GM23248 (cell line): Measurements from ENCODE around the gene PDLIM7.

Experiments used
- EZH2 ChIP-seq: fragments of 200-600 bp; sonication (generic); IDR thresholded peaks from 2 replicates; pipeline ENCODE4 v1.6.1; 2018; ENCODE audit warnings: antibody characterized with exemption, mild to moderate bottlenecking; ENCODE audit not compliant: insufficient read depth, poor library complexity, severe bottlenecking
- EZH2phosphoT487 ChIP-seq: fragments of 200-600 bp; sonication (generic); IDR thresholded peaks from 2 replicates; pipeline ENCODE4 v1.6.1; 2018; ENCODE audit warnings: antibody characterized with exemption, moderate library complexity, mild to moderate bottlenecking, low read depth; ENCODE audit not compliant: insufficient read depth

DNA sequence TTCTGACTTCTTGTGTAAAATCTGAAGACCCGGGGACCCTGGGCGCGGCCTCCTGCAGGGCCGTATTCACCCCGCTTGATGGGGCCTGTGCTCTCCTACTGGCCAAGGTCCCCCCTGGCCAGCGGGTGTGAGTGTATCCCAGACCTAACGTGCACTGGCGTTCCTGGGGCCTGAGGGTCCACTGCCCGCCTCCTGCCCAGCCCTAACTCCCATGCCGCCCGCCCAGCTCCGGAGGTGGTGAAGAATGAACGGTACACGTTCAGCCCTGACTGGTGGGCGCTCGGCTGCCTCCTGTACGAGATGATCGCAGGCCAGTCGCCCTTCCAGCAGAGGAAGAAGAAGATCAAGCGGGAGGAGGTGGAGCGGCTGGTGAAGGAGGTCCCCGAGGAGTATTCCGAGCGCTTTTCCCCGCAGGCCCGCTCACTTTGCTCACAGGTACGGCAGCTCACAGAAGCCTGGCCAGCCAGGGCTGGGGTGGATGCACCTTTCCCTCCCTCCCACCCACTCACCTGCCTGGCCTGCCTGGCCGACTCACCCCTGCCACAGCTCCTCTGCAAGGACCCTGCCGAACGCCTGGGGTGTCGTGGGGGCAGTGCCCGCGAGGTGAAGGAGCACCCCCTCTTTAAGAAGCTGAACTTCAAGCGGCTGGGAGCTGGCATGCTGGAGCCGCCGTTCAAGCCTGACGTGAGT lies 61.4 kb downstream of the PDLIM7 start:
- no peak for TF ChIP-seq EZH2
- TF ChIP-seq EZH2phosphoT487: no peak
